Measurements from ENCODE around the gene PCID2.

PCID2 gene

GRCh38 chr13:113129921-113130750 lies 78.3 kb downstream of the PCID2 start:
- in situ Hi-C loops (cut with MboI; ENCODE audit: low sequenced_read_pairs), result no loop called here

GRCh38 chr13:113129480-113129879 lies 79.0 kb downstream of the PCID2 start:
- in situ Hi-C loops (cut with MboI; ENCODE audit: low sequenced_read_pairs), result no loop called here

Measured in HL-60/S4 (cell line).